HAP-1 (cell line): Measurements from ENCODE around the gene MAP3K13.

Experiments used
- DNase-seq, 2 experiments: peaks; one replicate each; pipeline ENCODE4 v3.0.0-alpha.2; 2016 to 2020; ENCODE audit warnings: low spot score in 2 of 2
- H3K27me3 ChIP-seq: fragments of 250-450 bp; sonication (Bioruptor Pico); 2 replicates; pipeline ENCODE4 v1.5.1; 2020; ENCODE audit warnings: low read depth, mild to moderate bottlenecking, moderate library complexity
- H3K36me3 ChIP-seq: fragments of 250-450 bp; sonication (Bioruptor Pico); replicated peaks from 2 replicates; pipeline ENCODE4 v1.5.1; 2020; ENCODE audit warnings: mild to moderate bottlenecking
- H3K4me1 ChIP-seq: fragments of 250-450 bp; sonication (Bioruptor Pico); 2 replicates; pipeline ENCODE4 v1.5.1; 2020; ENCODE audit warnings: mild to moderate bottlenecking
- H3K4me3 ChIP-seq: fragments of 250-450 bp; sonication (Bioruptor Pico); 2 replicates; pipeline ENCODE4 v1.5.1; 2020; ENCODE audit warnings: mild to moderate bottlenecking, moderate library complexity
- H3K9me3 ChIP-seq: fragments of 250-450 bp; sonication (Bioruptor Pico); 2 replicates; pipeline ENCODE4 v1.5.1; 2020; ENCODE audit warnings: mild to moderate bottlenecking, moderate library complexity
- in situ Hi-C: fragments of 300-500 bp; cut with MboI; formaldehyde crosslinking; loops from 3 replicates; pipeline ENCODE4 v1.14.3; 2020; ENCODE audit warnings: low sequenced_read_pairs, inconsistent platforms, mixed read lengths

The MAP3K13 gene

DNA sequence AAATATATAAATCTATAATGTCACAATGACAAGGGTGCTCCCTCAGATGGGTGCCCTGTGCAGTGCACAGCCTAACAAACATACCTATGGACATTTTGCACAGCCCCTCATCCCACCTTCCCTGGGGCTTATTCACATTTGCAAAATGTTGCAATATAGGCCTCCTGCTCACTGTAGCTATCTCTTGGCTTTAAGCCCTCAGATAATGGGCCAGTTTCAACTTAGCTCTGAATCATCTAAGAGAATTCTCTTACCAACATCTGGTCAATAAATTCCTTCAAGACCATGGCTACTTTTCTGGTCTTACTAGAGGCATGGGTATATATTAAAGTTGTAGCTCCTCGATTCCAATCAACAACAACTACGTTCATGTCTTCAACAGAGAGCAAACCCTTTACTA, 171.6 kb downstream of the MAP3K13 start:
- H3K27me3 ChIP-seq = no peaks in the 10 kb centered on the region
- no peaks in the 10 kb centered on the region for H3K9me3 ChIP-seq
- no peak for DNase-seq
- no peaks in the 10 kb centered on the region for H3K4me1 ChIP-seq
- no peaks in the 10 kb centered on the region for H3K36me3 ChIP-seq
- in situ Hi-C loops = no loop called here
- H3K4me3 ChIP-seq = no peak overlapping the region

GRCh38 chr3:185537369-185537970, 174.5 kb downstream of the MAP3K13 start:
- Histone ChIP-seq H3K27me3 (no peaks in the 10 kb centered on the region), H3K9me3 (no peaks in the 10 kb centered on the region), H3K4me1 (no peaks in the 10 kb centered on the region), H3K4me3 (no peak overlapping the region), H3K36me3 (no peaks in the 10 kb centered on the region)
- DNase-seq = no peak
- in situ Hi-C loops = no loop called here
